Measurements from ENCODE around the gene DRC1. TPM values are rescaled to one million over a fixed set of nuclear protein-coding genes. Genes with fewer than 3 reads are reported as not detected.

DRC1 gene
- total RNA-seq, 2 experiments from 2014 or later, result not detected

DNA sequence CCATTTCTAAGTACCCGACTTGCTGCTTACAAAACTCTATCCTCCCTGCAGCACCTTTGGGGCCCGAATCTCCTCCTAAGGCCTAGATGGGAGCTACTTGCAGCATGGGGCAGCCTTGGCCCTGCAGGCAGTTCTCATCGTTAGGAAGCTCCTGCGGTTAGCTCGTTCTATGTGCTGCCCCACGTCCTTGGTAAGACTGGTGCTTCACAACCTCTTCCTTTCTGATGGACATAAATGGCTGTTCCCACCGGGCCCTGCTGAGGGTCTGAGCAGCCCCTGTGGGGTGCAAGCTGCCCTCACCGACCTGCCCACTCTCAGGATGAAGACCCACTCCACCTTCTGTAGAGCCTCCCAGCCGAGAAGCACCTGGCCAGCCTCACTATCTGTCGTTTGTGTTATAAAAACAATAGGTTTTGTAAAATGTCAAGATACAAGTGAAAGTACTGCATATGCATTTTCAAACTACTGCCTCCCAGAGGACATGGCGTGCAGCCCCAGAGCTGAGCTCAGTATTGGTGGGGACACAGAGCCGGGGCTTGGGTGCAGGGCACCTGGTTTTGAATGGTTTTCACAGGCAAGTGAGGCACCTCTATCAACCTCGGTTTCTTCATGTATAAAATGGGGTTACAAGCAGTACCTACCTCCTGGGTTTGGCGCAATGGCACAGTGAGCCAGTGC is 56.8 kb downstream of the DRC1 start:
- no peak overlapping the region for H3K4me2 ChIP-seq (ENCODE audit: low read length)
- H3K27ac ChIP-seq (ENCODE audit: low read depth, low read length, poor library complexity, severe bottlenecking), result no peak overlapping the region
- ChIA-PET POLR2A (no interaction called here), CTCF (ENCODE audit: unreplicated experiment) (no interaction called here)
- no peaks in the 10 kb centered on the region for H3K9me3 ChIP-seq (ENCODE audit: low read length)
- H2AFZ ChIP-seq (ENCODE audit: low read length), result no peak overlapping the region
- H3K9me2 ChIP-seq (ENCODE audit: insufficient read depth, low read length), result no peaks in the 10 kb centered on the region
- H3K79me2 ChIP-seq (ENCODE audit: insufficient read depth, low read depth, low read length), result no peaks in the 10 kb centered on the region
- intact Hi-C loops (cut with micrococcal nuclease; ENCODE audit: unreplicated experiment), result no loop called here
- TF ChIP-seq, protein P1, sequence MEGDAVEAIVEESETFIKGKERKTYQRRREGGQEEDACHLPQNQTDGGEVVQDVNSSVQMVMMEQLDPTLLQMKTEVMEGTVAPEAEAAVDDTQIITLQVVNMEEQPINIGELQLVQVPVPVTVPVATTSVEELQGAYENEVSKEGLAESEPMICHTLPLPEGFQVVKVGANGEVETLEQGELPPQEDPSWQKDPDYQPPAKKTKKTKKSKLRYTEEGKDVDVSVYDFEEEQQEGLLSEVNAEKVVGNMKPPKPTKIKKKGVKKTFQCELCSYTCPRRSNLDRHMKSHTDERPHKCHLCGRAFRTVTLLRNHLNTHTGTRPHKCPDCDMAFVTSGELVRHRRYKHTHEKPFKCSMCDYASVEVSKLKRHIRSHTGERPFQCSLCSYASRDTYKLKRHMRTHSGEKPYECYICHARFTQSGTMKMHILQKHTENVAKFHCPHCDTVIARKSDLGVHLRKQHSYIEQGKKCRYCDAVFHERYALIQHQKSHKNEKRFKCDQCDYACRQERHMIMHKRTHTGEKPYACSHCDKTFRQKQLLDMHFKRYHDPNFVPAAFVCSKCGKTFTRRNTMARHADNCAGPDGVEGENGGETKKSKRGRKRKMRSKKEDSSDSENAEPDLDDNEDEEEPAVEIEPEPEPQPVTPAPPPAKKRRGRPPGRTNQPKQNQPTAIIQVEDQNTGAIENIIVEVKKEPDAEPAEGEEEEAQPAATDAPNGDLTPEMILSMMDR (conservative IDR thresholded peaks at IDR 0.05; ENCODE audit: low read length), result no peak
- no peak for TF ChIP-seq EZH2phosphoT487 (IDR thresholded peaks at IDR 0.05; ENCODE audit: borderline replicate concordance, low read depth, low read length)
- H3K36me3 ChIP-seq (ENCODE audit: insufficient read depth, low read length), result no peaks in the 10 kb centered on the region
- no peaks in the 10 kb centered on the region for H4K20me1 ChIP-seq (ENCODE audit: insufficient read depth, low read length)
- H3K4me1 ChIP-seq (ENCODE audit: insufficient read depth, low read length, poor library complexity, severe bottlenecking), result no peaks in the 10 kb centered on the region
- no peak for DNase-seq (ENCODE audit: low spot score)
- no TSS peak for BruUV-seq (replicated peaks)
- no peak overlapping the region for H3K4me3 ChIP-seq (ENCODE audit: low read depth, low read length, poor library complexity, severe bottlenecking)

DNA sequence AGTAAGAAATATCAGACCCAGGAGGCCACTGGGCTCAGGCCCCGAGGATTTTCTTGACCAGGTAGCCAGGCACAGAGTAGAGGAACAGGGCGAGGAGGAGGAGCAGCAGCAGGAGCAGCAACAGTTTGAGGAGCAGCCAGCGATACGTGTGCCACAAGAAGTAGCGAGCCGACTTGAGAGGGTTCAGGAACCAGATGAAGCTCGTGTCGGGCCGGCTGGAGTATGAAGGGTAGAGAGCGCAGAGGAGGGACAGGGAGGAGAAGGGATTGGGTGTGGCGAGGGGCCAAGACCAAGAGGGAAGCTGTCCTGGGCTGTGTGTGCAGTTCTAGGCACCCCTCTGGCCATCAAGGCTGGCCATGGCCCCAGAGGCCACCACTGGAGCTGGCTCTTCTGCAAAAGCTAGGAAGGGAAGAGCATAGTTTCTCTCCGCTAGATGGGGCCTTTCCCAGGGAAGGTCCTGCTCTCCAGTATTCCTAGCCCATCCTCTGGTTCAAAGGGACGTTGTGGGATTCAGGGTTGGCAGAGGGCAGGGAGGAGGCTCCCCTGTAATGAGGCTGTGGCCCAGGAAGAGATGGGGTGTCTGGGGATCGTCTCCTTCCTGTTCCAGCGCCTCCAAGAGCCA is 58.4 kb downstream of the DRC1 start:
- TF ChIP-seq, protein P1 (conservative IDR thresholded peaks at IDR 0.05; ENCODE audit: low read length), result no peak
- no peak for TF ChIP-seq EZH2phosphoT487 (IDR thresholded peaks at IDR 0.05; ENCODE audit: borderline replicate concordance, low read depth, low read length)
- Histone ChIP-seq H3K4me1 (ENCODE audit: insufficient read depth, low read length, poor library complexity, severe bottlenecking) (no peaks in the 10 kb centered on the region), H3K36me3 (ENCODE audit: insufficient read depth, low read length) (no peaks in the 10 kb centered on the region), H3K79me2 (ENCODE audit: insufficient read depth, low read depth, low read length) (no peaks in the 10 kb centered on the region), H3K9me3 (ENCODE audit: low read length) (no peaks in the 10 kb centered on the region), H3K9me2 (ENCODE audit: insufficient read depth, low read length) (no peaks in the 10 kb centered on the region), H3K4me3 (ENCODE audit: low read depth, low read length, poor library complexity, severe bottlenecking) (no peak overlapping the region), H3K27ac (ENCODE audit: low read depth, low read length, poor library complexity, severe bottlenecking) (no peak overlapping the region), H2AFZ (ENCODE audit: low read length) (no peak overlapping the region), H4K20me1 (ENCODE audit: insufficient read depth, low read length) (no peaks in the 10 kb centered on the region), H3K4me2 (ENCODE audit: low read length) (no peak overlapping the region)
- intact Hi-C loops (cut with micrococcal nuclease; ENCODE audit: unreplicated experiment), result loop anchor here (10.0 kb wide), 1 partner anchor 135 kb away; no protein-coding TSS in a partner anchor
- CTCF ChIA-PET (ENCODE audit: unreplicated experiment), result no interaction called here
- POLR2A ChIA-PET, result no interaction called here
- DNase-seq (ENCODE audit: low spot score), result no peak
- BruUV-seq (replicated peaks), result no TSS peak

- H3K36me3 ChIP-seq (ENCODE audit: insufficient read depth, low read length), result no peaks in the 10 kb centered on the region
Measured at GRCh38 chr2:26460613-26461031, 58.9 kb downstream of the DRC1 start.

More at GRCh38 chr2:26460613-26461031, 58.9 kb downstream of the DRC1 start:
- Histone ChIP-seq H3K9me3 (ENCODE audit: low read length) (no peaks in the 10 kb centered on the region), H3K4me1 (ENCODE audit: insufficient read depth, low read length, poor library complexity, severe bottlenecking) (no peaks in the 10 kb centered on the region), H3K4me2 (ENCODE audit: low read length) (no peak overlapping the region), H2AFZ (ENCODE audit: low read length) (no peak overlapping the region), H3K9me2 (ENCODE audit: insufficient read depth, low read length) (no peaks in the 10 kb centered on the region), H3K79me2 (ENCODE audit: insufficient read depth, low read depth, low read length) (no peaks in the 10 kb centered on the region), H3K27ac (ENCODE audit: low read depth, low read length, poor library complexity, severe bottlenecking) (no peak overlapping the region), H4K20me1 (ENCODE audit: insufficient read depth, low read length) (no peaks in the 10 kb centered on the region), H3K4me3 (ENCODE audit: low read depth, low read length, poor library complexity, severe bottlenecking) (no peak overlapping the region)
- ChIA-PET POLR2A (no interaction called here), CTCF (ENCODE audit: unreplicated experiment) (no interaction called here)
- TF ChIP-seq, protein P1 (conservative IDR thresholded peaks at IDR 0.05; ENCODE audit: low read length), result no peak
- no peak for TF ChIP-seq EZH2phosphoT487 (IDR thresholded peaks at IDR 0.05; ENCODE audit: borderline replicate concordance, low read depth, low read length)
- no TSS peak for BruUV-seq (replicated peaks)
- DNase-seq (ENCODE audit: low spot score), result no peak
- intact Hi-C loops (cut with micrococcal nuclease; ENCODE audit: unreplicated experiment), result loop anchor here (10.0 kb wide), 1 partner anchor 136 kb away; no protein-coding TSS in a partner anchor
